Embryonic facial prominence (tissue), 1 donor: ENCODE measurements around the gene FRMD5.
"Not testable (repeated sequence)": the region's sequence is repeated elsewhere in the genome, so short reads cannot be mapped to it uniquely, and the experiment has no call there.

Source experiments
- DNase-seq: peaks from one replicate; pipeline ENCODE4 v3.0.0-alpha.2; 2016; ENCODE audit errors: extremely low spot score

The FRMD5 gene

GRCh38 chr15:44033894-44034293 lies 161.2 kb downstream of the FRMD5 start:
- no peak for DNase-seq

DNA sequence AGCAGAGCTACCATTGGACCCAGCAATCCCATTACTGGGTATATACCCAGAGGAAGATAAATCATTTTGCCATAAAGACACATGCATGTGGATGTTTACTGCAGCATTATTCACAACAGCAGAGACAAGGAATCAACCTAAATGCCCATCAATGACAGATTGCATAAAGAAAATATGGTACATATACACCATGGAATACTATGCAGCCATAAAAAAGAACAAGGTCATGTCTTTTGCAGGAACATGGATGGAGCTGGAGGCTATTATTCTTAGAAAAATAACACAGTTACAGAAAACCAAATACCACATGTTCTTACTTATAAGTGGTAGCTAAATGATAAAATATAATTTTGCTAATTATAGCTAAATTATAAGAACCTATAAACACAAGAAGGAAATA lies 162.3 kb downstream of the FRMD5 start:
- DNase-seq = not testable (repeated sequence)

- DNase-seq = no peak
Observed at GRCh38 chr15:44029940-44030568, 165.0 kb downstream of the FRMD5 start.

DNA sequence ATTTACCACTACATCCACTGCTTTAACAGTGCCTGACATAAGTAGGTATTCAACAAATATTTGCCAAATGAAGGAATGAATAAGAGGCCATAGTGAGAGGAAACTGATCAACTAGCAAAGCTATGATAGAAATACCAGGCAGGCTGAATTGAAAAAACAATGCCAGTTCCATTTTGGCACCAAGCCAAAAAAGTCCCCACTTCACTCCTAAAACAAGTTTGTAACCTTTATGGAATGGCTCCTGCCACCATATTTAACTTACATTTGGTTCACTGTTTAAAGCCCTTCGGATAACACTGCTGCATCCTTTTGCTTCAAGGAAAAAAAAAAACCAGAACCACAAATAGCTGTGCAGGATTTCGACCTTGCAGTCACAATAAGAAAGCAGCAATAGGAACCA lies 166.1 kb downstream of the FRMD5 start:
- DNase-seq = no peak

- no peak for DNase-seq
Observed at GRCh38 chr15:44028349-44028748, 166.7 kb downstream of the FRMD5 start.

DNA sequence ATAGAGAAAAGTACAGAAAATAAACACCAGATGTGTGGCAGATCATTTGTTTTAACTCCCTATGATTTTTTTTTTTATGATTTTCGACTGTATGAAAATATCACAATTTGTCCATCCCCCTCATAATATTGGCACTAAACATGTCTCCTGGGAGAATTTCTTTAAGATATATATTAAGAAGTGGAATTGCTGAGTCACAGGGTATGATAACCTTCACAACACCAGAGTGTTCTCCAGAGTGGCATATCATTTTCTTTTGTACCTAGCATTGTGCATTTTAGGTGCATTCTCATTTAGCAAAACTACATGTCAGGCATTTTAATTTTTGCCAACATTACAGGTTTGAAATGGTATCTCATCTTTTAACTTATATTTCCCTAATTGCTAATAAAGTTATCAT lies 170.9 kb downstream of the FRMD5 start:
- DNase-seq = no peak

DNA sequence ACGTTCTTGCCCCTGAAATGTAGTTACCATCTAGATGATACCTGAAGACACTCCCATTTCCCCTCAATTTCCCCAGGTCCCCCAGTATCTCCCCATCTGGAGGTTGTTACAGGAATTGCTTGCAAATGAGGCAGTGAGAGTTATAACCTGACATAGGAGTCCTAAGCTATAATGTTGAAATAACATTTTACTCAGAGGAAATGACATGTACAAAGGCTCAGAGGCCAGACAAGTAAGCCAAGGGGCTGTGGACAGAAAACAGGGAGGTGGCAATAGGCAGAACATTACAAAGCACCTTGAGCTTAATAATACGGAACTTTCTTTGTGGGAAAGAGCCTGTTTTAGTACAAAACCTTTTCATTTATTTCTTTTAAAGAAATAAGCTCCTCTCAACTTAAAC lies 171.9 kb downstream of the FRMD5 start:
- DNase-seq = no peak

GRCh38 chr15:44018151-44018550 lies 176.9 kb downstream of the FRMD5 start:
- no peak for DNase-seq

DNA sequence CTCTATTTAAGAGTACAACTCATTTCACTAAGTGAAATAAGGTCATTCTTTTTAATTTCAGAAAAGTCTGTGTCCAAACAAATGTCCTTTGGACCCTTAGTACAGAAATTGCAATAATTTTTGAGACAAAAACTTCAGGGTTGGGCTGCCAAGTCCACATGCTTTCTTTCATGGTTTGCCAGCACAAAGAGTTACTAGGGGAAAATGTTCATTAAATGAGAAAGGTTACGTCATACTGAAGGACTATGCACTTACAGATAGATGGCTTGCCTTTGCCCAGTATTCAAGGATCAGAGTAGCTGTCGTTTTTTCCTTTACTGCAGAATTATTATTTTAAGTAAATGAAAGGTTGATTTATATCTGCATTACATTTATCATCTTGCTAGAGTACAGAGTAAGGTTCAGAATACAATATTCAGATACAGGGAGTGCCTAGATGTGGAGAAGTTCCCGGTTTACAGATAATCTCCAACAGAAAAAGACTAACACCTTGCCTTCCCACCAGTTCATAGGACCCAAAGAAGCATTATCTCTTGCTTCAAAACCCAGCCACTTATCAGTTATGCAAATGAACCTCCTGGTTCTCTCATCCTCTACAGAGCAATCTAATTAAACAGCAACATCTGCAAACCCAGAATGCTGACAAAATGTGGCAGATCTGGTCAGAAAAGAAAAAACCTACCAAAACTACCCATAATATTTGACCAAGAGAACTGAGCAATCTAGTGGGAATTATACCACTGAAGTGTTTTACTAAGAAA lies 179.3 kb downstream of the FRMD5 start:
- no peak for DNase-seq

DNA sequence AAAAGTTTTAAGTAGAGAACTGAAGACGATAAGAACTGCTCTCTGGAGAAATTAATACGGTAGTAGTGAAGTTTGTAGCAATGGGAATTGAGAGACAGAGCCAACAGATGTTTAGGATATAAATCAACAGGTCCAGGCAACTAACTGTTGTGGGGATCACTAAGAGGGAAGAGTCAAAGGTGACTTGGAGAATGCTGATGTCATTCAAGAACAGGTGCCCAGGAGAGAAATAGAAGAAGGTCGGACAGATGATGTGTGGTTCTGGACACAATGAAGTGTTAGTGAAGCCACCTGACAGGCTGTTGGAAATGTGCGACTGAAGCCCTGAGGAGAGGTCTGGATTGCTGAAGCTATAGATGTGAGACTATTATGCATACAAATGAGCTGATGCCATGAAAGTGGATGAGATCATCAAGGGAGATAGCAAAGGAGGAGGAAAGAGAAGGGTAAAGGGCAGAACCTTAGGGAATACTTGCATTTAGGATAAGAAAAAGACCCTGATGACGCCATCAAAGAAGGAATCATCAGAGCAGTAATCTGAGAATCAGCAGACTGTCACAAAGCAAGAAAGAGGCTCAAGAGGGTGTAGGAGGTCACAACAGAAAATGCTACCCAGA lies 183.7 kb downstream of the FRMD5 start:
- DNase-seq = no peak

- DNase-seq = no peak
Observed at GRCh38 chr15:44010089-44010488, 185.0 kb downstream of the FRMD5 start.

DNA sequence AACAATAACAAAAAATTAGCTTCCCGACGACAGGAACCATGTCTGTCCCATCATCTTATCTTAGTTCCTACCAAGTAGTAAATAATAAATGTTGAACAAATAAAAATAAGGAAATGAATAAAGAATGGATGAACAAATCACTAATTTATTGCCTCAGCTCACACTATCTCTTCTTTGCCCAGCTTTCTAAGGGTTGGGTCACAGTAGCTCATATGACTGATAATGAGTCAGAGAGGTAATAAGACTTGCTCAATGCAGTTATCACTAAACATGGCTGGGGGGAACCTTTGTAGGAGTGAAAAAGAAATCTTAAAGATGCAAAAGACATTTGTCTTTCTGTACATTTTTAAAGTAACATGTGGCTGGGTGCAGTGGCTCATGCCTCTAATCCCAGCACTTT lies 186.0 kb downstream of the FRMD5 start:
- DNase-seq = no peak

DNA sequence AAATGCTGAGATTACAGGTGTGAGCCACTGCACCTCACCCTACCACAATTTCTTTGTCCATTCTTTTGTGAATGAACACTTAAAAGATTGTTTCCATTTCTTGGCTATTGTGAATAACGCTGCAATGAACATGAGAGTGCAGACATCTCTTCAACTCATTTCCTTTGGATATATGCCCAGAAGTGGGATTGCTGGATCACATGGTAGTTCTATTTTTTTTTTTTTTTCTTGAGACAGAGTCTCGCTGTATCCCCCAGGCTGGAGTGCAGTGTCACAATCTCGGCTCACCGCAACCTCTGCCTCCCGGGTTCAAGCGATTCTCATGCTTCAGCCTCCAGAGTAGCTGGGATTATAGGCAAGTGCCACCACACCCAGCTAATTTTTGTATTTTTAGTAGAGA lies 194.8 kb downstream of the FRMD5 start:
- DNase-seq = not testable (repeated sequence)

DNA sequence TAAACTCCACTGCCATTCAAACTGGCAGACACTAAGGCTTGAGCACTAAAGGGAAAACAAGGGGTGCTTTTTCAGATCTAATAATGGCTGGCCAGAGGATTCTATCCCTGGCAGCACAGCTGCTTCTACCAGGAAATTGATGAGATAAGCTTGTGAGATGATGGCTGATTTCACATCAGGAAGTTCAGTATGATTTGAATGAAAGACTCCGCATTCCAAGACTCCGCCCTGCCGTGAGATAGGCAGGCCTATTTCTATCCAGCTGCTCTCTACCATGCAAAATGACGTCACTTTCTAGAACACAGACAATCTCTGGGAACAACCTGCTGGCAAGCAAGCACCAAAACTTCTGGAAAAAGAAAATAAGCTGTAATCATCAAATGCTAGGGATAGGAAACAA lies 196.5 kb downstream of the FRMD5 start:
- no peak for DNase-seq

DNA sequence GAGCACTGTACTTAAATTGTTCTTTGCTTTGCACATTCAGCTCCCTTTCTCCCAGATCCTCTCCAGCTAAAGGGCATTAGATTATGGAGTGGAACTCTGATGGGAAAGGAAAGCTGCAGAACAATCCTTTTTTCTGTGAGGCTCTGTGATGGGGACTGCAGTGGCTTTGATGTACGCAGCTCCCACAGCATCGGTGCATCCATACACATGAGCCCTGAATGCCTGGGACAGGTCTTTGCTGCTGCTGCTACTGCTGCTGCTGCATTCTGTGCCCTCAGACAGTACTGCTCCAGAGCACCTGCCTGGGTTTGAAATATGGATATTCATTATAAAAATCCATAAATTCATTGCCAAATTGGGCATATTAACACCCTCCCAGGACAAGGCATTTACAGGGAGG lies 203.9 kb downstream of the FRMD5 start:
- DNase-seq = no peak

- no peak for DNase-seq
Observed at GRCh38 chr15:43989938-43990337, 205.1 kb downstream of the FRMD5 start.

DNA sequence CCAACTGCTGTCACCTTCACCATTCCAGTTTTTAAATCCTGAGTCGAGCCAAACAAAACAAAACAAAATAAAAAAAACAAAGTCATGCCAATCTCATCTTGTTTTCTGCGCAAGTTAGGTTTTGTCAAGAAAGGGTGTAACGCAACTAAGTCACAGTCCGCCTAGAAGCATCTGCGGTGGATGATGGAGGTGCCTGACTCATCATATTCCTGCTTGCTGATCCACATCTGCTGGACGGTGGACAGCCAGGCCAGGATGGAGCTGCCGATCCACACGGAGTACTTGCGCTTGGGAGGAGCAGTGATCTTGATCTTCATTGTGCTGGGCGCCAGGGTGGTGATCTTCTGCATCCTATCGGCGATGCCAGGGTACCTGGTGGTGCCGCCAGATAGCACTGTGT lies 206.2 kb downstream of the FRMD5 start:
- DNase-seq = no peak

GRCh38 chr15:43987924-43988323 lies 207.1 kb downstream of the FRMD5 start:
- DNase-seq = no peak

GRCh38 chr15:43985976-43986680 lies 208.9 kb downstream of the FRMD5 start:
- DNase-seq = no peak

DNA sequence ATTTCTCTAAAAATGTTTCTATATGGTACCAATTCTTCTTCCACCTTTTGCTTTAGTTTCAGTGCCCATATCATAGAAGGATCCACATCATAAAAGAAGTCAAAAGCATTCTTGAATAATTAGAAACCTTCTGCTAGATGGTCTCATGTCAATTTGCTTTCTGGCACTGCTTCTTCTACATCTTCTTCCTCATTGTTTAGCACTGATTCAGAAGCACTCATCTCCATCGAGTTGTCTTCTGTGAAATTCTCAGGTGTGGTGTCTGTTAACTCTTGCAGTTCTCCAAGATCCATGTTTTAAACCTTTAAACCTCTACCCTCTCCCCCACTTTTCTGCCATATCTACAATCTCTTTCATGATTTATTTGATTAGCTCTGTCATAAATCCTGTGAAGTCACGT lies 213.5 kb downstream of the FRMD5 start:
- DNase-seq = no peak

GRCh38 chr15:43977072-43977884 lies 217.8 kb downstream of the FRMD5 start:
- DNase-seq = no peak

DNA sequence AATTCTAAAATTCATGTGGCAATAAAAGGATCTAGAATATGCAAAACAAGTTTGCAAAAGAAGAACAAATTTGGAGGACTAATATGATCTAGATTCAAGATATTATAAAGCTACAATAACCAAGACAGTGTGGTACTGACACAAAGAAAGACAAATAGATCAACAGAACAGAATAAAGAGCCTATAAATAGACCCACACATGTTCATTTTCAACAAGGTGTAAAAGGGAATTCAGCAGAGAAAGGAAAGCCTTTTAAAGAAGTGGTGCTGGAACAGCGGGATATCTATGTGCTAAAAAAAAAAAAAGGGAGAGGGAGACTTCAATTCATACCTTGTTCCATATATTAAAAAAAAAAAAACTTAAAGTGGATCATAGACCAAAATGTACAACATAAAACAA lies 219.3 kb downstream of the FRMD5 start:
- DNase-seq = no peak
